Astrocyte (in vitro differentiated cells and primary cell): ENCODE data around the gene PDE4C.

Experiments
- CTCF ChIP-seq: IDR thresholded peaks from 2 replicates; pipeline ENCODE4 v1.5.1; 2011; ENCODE audit warnings: low read depth, mild to moderate bottlenecking, inconsistent platforms, low read length, moderate library complexity; ENCODE audit not compliant: insufficient read depth
- EZH2 ChIP-seq: IDR thresholded peaks from 2 replicates; pipeline ENCODE4 v1.6.1; 2012; ENCODE audit warnings: mild to moderate bottlenecking, low read length, inconsistent platforms; ENCODE audit not compliant: insufficient read depth

- no peak for TF ChIP-seq EZH2
- no peak for TF ChIP-seq CTCF
Measured at GRCh38 chr19:18261474-18261873, 35.2 kb upstream of the PDE4C start.
